Stimulated activated CD8-positive, alpha-beta memory T cell treated with anti-CD3 and anti-CD28 coated beads, Interleukin-15, amount 100 ng/mL, for 4 hours (primary cell): ENCODE measurements around the gene CLDN5.
"Not testable (repeated sequence)": the region's sequence is repeated elsewhere in the genome, so short reads cannot be mapped to it uniquely, and the experiment has no call there.

Source experiments
- DNase-seq, 2 donors: peaks; one replicate each; pipeline ENCODE4 v3.0.0-alpha.2; 2020; ENCODE audit warnings: low read depth in 2 of 2

CLDN5 gene

GRCh38 chr22:19548427-19548826 is 24.2 kb upstream of the CLDN5 start:
- DNase-seq, result not testable (repeated sequence)

- DNase-seq, result no peak
Observed at GRCh38 chr22:19547620-19548019, 23.4 kb upstream of the CLDN5 start.

GRCh38 chr22:19546680-19547079 is 22.5 kb upstream of the CLDN5 start:
- DNase-seq, result no peak

- DNase-seq, result no peak
Observed at GRCh38 chr22:19545935-19546207, 21.7 kb upstream of the CLDN5 start.

DNA sequence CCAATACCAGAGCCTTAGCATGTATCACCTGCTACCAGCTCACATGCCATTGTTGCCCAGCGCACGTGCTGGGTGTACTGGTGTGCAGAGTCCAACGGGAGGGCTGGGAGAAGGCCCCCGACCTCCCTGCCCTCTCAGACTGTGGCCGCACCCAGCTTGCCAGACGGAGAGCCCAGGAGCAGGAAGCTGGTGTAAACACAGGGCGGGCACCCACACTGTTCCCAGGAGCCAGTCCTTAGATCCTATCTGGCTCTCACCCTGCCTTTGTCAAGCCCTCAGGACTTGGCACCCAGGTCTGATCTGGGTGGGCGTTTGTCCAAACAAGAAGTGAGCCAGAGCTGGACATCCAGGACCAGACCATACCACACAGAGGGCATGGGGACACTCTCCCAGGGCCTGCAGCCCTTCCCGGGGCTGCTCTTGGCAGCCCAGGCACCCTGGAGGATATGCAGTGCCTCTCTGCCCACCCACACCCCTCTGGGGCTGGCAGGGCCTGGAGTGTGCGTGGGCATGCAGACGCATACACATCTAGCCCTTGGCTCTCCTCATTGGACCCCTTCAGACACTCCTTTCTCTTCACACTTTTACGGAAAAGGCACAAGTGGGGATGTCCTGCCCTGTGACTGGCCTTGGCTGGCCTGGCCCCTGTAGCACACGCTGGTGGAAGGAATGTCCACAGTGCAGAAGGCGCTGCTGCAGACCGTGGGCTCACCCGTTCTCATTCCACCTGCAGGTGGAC is 19.9 kb upstream of the CLDN5 start:
- no peak for DNase-seq

GRCh38 chr22:19540394-19540793 is 16.2 kb upstream of the CLDN5 start:
- no peak for DNase-seq

- DNase-seq, result no peak
Observed at GRCh38 chr22:19537941-19538488, 13.8 kb upstream of the CLDN5 start.

DNA sequence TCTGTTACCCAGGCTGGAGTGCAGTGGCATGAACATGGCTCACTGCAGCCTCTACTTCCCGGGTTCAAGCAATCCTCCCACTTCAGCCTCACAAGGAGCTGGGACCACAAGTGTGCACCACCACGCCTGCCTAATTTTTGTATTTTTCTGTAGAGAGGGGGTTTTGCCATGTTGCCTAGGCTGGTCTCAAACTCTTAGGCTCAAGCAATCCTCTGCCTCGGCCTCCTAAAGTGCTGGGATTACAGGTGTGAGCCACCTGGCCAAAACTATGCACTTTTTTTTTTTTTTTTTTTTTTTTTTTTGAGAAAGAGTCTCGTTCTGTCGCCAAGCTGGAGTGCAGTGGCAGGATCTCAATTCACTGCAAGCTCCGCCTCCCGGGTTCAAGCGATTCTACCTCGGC is 12.4 kb upstream of the CLDN5 start:
- no peak for DNase-seq

- DNase-seq, result no peak
Observed at GRCh38 chr22:19535001-19535400, 10.8 kb upstream of the CLDN5 start.

DNA sequence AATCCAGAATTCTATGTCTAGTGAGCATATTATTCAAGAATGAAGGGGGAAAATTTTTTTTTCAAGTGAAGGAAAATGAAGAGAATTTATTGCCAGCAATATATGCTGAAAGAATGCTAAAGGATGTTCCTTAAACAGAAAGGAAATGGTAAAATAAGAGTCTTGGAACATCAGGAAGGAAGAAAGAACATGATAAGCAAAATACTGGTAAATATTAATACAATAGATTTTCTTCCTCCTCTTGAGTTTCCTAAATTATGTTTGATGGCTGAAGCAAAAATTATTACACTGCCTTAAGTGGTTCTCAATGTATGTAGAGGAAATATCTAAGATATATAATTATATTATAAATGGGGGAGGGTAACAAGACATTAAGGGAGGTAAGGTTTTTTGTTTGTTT is 9.6 kb upstream of the CLDN5 start:
- no peak for DNase-seq

DNA sequence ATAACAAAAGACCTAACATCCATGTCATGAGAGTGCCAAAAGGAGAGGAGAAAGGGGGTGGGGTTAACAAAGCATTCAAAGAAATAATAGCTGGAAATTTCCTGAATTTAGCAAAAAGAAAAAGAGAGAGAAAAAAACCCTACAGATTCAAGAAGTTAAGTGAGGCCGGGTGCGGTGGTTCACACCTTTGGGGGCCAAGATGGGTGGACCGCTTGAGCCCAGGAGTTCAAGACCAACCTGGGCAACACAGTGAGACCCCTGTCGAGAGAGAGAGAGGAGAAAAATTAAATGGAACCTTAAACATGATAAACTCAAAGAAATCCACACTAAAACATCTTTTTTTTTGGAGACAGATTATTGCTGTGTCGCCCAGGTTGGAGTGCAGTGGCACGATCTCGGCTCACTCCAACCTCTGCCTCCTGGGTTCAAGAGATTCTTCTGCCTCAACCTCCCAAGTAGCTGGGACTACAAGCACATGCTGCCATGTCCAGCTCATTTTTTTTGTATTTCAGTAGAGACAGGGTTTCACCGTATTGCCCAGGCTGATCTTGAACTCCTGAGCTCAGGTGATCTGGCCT is 8.9 kb upstream of the CLDN5 start:
- no peak for DNase-seq

- not testable (repeated sequence) for DNase-seq
Observed at GRCh38 chr22:19531327-19531726, 7.1 kb upstream of the CLDN5 start.

DNA sequence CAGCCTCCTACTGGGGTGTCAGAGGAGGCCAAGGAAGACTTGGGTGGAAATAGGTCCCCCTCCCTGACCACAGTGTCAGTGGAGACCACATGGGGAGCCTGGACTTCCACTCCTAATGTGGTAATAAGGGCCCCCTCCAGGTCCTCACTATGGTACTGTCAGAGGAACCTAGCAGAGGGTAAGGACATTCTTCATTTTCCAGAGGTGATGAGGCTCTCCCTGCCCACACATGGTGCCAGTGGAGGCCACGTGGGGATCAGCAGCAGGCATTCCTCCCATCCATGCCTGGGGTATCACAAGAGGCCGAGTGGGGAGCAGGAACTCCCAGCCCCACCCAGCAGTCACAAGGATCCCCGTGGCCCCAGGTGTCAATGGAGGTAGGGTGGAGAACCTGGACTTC is 6.5 kb upstream of the CLDN5 start:
- DNase-seq, result no peak

- DNase-seq, result no peak
Observed at GRCh38 chr22:19529811-19530210, 5.6 kb upstream of the CLDN5 start.

GRCh38 chr22:19527861-19528417 is 3.7 kb upstream of the CLDN5 start:
- DNase-seq, result no peak

DNA sequence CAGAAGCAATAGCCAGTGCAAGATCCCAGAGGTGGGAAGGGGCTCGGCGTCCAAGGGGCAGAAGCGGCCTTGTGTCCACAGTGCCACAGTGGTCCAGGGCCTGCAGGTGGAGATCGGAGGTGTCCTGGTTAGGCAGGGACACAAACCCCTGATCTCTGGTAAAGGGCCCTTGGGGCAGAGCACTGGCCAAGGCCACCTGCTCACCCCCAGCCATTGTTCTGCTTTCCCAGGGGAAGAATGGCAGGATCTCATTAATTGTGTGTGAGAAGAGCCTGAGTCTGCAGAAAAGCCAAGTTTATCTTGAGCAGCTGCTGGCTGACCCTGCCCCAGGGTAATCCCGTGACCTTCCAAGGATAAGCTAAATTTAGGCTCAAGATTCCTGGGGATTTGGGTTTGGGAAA is 3.1 kb upstream of the CLDN5 start:
- no peak for DNase-seq

DNA sequence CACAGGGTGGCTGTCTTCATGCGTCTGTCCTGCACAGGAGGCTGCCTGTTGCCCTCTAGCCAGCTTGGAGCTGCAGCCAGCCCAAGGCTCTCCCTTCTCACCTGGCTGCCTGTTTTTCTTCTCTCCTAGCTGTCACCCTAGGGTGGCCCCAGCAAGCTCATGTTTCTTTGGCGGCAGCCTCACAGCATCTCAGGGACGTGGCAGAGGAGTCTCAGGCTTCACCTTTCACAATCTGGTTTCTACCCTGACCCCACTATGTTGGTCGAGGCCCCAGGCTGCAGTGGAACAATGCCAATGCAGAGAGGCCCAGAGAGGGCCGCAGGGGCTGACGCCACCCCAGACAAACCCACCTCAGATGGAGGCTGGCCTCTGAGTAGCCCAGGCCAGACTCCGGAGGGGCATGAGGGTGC is 2.5 kb upstream of the CLDN5 start:
- DNase-seq, result no peak

- no peak for DNase-seq
Observed at GRCh38 chr22:19526076-19526701, 2.0 kb upstream of the CLDN5 start.

DNA sequence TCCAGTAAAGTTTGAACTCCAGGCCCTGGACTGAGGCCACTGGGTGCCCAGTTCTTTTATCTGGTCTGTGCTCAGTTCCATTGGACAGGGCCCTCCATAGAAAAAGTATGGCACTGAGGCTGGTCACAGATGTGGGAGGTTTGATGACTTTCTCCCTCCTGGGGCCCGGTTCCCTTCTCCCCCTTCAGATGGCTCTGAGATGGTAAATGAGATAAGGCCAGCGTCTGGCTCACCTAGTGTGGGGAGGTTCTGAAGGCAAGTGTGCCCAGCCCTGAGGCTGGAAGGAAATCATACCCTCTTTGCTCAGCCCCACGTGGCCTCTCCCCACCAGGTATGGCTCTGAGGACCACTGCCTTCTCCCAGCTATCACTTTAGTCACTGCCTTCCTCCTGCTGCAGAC is 1.5 kb upstream of the CLDN5 start:
- DNase-seq, result no peak

GRCh38 chr22:19525116-19525660 is 978 bp upstream of the CLDN5 start:
- DNase-seq, result no peak

DNA sequence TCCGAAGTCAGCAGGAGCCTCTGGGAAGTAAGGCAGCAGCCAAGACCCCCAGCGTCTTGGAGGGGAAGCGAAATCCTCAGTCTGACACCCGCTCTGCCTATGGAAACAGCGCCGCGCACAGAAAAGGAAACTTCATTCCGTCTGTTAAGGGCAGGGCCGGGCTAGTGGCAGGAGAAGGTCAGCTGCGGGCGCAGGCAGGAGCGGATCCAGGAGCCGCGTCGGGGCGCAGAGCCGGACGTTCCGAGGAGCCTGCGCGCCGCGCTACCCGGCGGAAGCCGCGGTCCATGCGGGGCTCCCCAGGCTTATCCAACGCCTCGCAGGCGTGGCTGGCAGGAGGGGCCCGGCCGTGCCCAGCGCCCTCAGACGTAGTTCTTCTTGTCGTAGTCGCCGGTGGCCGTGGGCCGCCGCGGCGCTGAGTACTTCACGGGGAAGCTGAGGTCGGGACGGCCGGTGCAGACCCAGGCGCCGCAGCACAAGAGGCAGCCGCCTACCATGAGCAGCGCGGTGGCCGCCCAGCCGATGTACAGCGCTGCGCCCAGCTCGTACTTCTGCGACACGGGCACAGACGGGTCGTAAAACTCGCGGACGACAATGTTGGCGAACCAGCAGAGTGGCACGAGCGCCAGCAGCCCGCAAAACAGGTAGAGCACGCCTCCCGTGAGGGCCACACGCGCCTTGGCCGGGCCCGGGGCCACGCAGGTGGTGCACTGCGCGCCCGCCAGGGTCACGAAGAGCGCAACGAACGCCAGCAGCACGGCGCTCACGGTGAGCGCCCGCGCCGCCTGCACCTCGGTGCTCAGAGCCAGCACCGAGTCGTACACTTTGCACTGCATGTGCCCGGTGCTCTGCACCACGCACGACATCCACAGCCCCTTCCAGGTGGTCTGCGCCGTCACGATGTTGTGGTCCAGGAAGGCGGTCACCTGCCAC is 705 bp downstream of the CLDN5 start:
- no peak for DNase-seq

GRCh38 chr22:19522881-19523239 is 1.4 kb downstream of the CLDN5 start:
- no peak for DNase-seq
